HG02678 (cell line): ENCODE measurements around the gene DIDO1.

ENCODE experiments used
- ATAC-seq: cut with Tn5 transposase; IDR thresholded peaks from one replicate; pipeline ENCODE4 v1.9.1; 2021; ENCODE audit warnings: mild to moderate bottlenecking, moderate library complexity; ENCODE audit not compliant: unreplicated experiment

Gene DIDO1

DNA sequence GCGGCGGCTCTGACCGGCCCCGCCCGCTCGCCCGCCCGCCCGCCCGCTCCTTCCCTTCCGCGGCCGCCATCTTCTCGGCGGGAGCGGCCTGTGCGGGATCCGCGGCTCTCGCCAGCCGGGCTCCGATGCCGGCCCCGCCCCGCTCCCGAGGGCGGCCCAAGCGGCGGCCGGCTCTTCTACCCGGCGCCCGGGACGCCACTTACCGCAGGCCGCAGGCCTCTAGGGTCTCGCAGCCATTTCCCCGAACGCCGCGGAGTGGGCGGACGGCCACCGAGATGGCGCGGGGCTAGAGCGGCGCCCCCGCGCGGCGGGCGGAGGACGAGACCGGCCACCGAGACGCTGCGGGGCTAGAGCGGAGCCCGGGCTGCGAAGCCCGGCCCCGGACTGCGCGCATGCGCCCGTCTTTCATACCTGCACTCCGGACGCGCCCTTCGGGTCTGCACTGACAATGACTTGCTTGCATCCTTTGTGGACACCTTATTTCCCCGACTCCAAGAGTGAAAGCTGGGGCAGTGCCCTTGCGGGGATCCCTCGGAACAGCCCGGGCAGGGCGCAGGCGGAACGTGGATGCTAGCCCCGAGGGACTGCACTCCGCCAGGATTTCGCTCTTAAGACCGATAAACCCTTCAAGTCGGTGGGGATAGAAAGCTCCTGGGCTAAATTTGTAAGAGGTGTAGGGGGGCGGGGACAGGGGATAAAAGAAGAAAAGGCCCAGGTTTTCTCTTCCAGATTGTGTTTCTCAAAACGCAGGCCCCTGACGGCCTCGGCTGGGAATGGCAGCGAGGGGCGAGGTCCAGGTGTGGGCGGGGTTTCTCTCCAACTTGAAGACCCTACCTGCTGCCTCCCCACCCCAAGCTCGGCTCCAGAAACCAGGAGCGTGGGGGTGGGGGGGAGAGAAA is at the start of gene DIDO1:
Gene DIDO1, minus strand, starts transcription at position 277 of the 899 bp plus-strand sequence.
- ATAC-seq: peak; percentile 80

DNA sequence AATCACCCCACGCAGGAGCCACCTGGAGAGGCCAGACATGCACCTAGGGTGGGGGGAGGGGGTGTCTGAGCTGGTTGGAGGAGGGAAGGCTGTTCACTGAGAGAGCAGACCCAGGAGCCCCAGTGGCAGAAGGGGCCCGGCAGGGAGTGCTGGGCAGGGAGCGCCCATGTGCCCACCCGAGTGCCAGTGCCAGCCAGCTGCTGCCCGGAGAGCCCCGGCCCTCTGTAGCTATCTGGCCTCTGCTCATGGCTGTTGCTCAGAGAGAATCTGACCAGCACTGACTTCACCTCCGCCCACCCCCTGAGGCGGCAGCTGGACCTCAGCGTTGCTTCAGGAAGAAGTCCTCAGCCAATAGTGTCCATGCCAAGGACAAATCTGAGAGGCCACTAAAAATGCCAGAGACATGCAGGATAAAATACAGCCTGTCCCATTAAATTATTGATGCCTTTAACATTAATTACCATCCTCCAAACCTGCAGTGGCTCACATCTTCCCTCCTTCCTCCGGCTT is 49.0 kb upstream of the DIDO1 start:
- no peak for ATAC-seq

GRCh38 chr20:62972845-62973745 is 46.8 kb upstream of the DIDO1 start:
- ATAC-seq: no peak

DNA sequence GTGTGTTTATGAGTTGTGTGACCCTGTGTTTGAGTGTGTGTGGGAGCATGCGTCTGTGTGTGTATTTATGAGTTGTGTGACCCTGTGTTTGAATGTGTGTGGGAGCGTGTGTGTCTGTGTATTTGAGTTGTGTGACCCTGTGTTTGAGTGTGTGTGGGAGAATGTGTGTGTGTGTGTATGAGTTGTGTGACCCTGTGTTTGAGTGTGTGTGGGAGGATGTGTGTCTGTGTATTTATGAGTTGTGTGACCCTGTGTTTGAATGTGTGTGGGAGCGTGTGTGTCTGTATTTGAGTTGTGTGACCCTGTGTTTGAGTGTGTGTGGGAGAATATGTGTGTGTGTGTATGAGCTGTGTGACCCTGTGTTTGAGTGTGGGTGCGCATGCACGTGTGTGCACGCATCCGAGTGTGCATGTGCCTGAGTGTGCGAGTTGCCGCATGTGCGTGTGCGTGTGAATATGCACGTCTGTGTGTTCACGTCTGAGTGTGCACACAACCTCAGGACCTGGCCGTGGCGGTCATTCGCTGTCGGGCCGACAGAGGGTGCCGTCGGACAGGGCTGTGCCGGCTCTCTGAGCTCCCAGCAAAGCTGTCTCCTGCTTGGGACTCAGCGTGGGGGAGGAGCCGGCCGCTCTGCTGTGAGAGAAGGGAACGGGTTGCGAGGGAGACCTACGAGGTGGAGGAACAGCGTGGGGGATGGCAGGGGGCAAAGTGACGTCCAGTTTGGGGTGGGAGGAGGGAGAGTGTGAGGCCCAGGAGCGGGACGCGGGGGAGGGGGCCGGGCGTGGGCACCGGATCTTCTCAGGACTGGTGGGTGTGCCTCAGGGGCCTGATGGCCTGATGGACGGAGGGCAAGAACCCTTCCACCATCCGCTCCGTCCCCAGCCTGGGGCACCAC is 45.9 kb upstream of the DIDO1 start:
- peak; percentile 69 for ATAC-seq

DNA sequence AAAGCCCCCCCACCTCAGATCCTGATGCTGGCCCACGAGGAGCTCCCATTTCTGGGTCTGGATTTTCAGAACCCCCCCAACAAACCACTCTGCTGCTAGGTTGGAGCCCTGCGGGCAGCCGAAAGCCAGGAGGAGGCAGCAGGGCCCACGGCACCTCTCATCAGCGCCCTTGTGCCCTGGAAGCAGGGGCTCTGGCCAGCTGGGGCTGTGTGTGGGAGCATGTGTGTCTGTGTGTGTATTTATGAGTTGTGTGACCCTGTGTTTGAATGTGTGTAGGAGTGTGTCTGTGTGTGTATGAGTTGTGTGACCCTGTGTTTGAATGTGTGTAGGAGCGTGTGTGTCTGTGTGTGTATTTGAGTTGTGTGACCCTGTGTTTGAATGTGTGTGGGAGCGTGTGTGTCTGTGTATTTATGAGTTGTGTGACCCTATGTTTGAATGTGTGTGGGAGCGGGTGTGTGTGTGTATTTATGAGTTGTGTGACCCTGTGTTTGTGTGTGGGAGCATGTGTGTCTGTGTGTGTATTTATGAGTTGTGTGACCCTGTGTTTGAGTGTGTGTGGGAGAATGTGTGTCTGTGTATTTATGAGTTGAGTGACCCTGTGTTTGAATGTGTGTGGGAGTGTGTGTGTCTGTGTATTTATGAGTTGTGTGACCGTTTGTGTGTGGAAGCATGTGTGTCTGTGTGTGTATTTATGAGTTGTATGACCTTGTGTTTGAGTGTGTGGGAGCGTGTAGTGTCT is 45.1 kb upstream of the DIDO1 start:
- ATAC-seq: no peak

DNA sequence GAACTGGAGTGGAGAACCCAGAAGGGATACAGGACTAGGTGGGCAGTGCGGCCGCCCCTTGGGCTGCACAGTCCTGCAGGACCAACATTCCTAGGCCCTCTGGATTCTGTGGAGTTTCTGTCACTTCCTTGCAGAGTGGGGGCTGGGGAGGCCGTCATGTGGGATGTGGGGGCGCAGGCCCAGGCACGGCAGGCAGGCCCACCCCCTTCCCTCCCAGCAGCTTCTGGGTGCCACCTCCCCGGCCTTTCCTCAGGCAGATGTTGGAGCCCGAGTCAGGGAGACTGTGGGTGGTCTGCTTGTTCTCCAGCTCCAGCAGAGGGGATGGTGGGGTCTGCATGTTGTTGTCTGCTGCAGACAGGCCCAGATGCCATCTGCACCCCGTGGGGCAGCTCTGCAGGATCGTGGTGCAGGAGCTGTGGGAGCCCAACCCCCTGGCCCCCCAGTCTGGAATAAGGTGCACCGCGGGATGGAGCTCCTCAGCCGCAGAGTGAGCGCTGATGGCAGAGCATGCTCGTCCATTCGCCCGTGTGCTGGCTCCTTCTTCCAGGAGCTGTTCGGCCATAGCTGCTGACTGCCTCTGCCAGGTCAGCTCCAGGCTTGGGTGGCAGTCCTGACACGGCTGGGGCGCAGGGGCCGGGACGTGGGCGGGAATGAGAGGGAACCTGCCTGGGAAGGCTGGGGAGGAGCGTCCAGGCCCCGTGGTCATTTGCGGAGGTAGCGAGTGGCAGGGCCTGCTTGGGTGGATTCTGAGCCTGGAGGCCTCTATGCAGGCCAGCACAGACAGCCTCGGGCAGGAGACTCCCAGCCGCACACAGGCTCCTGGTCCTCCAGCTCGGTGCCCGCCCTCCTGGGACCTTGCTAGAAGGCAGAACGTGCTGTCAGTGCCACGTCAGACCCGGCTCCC is 44.3 kb upstream of the DIDO1 start:
- no peak for ATAC-seq

GRCh38 chr20:62969939-62970306 is 43.6 kb upstream of the DIDO1 start:
- no peak for ATAC-seq

GRCh38 chr20:62969179-62969760 is 43.0 kb upstream of the DIDO1 start:
- ATAC-seq: no peak

DNA sequence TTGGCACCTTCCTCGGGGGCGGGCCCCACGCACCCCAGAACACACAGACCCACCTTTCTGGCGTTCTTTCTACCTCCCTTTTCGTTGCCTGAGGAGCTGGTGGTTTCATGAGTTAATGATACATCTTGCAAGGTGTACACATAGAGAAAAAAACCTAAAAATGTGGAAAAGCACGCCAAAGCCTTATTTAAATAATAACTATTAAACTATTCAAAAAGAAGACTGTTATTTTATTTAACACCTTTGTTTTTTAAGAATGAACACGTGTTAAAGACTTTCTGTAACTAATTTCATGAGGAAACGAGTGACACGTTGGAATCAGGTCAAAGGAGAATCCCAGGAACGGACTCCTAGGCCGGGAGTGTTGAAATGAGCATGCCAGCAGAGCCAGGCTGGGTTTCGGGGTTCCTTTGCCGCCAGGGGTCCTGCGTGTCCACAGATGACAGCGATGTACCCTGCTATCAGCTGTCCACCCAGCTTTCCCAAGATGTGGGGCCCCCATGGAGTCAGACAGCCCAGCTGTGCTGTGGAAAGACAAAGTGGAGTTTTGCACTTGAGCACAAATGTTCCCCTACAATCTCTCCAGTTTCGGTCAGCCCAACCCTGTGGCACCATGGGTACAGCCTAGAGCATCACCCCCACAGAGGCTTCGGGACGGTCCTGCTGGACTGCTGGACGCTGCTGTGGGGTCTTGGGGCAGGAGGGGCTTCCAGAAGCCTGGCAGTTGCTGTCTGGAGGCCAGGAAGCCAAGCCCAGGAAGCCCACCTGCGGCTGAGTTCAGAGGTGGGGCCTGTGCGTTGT is 42.3 kb upstream of the DIDO1 start:
- ATAC-seq: no peak

DNA sequence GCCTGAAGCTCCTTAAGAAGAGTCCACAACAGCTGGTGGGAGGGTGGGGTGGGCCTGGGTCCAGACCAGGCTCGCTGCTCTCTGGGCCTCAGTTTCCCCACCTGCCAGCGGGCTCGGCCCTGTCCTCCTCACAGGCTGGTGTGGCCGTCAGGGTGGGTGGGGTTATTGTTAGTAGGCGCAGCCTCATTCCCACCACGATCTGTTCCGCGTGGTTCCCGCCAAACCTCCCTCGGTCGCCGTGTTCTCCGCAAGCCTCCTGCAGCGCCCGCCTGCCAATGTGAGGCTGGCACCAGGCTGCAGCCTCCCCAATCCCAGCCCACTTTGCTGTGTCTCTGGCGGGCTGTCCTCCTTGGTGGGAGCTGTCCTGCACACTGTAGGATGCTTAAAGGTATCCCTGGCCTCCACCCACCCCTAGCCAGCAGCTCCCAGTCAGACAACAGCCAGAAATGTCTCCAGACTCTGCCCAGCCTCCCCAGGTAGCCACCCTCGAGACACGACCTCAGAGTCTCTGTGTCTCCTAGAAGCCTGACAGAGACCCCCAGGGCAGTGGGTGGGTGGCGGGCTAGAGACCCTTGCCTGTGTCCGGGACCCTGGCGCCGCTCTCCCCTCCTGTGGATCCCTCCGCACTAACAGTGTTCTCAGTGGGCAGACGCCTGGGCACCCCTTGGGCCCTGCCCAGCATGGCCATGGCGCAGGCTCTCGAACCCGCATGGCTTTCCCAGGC is 41.5 kb upstream of the DIDO1 start:
- no peak for ATAC-seq

GRCh38 chr20:62967149-62967501 is 40.8 kb upstream of the DIDO1 start:
- no peak for ATAC-seq

GRCh38 chr20:62966212-62967148 is 40.2 kb upstream of the DIDO1 start:
- no peak for ATAC-seq

DNA sequence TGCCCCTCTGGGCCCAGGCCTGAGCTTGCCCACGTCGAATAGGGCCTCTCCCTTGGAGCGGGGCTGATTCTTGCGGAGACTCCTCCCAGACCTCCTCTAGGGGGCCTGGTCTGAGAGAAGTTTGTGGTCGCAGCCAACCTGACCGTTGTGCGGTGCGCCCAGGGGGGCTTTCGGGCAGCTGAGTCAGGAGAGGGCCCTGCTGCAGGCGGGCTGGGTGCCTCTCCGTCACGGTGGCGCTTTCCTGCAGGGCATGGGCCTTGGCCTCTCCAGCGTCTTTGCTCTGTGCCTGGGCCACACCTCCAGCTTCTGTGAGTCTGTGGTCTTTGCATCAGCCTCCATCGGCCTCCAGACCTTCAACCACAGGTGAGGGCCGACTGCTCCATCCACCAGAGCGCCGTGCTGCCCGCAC is 39.1 kb upstream of the DIDO1 start:
- no peak for ATAC-seq

- ATAC-seq: no peak
These were observed 38.4 kb upstream of the DIDO1 start for GRCh38 chr20:62964700-62965099.

GRCh38 chr20:62963614-62964397 is 37.5 kb upstream of the DIDO1 start:
- ATAC-seq: no peak
